HG02759 (cell line): ENCODE measurements around the gene BTG2.
"Not testable (repeated sequence)": the region's sequence is repeated elsewhere in the genome, so short reads cannot be mapped to it uniquely, and the experiment has no call there.

Experiments used
- ATAC-seq: cut with Tn5 transposase; IDR thresholded peaks from one replicate; pipeline ENCODE4 v1.9.1; 2021; ENCODE audit warnings: mild to moderate bottlenecking, moderate library complexity; ENCODE audit not compliant: unreplicated experiment

The BTG2 gene, protein sequence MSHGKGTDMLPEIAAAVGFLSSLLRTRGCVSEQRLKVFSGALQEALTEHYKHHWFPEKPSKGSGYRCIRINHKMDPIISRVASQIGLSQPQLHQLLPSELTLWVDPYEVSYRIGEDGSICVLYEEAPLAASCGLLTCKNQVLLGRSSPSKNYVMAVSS

GRCh38 chr1:203304919-203305808, at the start of gene BTG2:
TSS of gene BTG2 (plus strand) at chr1:203305519. CDS start at chr1:203305607, 88 bp downstream.
- peak; percentile 79 for ATAC-seq

- ATAC-seq = not testable (repeated sequence)
Observed at GRCh38 chr1:203256636-203257035, 48.7 kb upstream of the BTG2 start.

- ATAC-seq = no peak
Observed at GRCh38 chr1:203263496-203263895, 41.8 kb upstream of the BTG2 start.

- ATAC-seq = no peak
Observed at GRCh38 chr1:203264052-203264501, 41.2 kb upstream of the BTG2 start.

- ATAC-seq = no peak
Observed at GRCh38 chr1:203265541-203265940, 39.8 kb upstream of the BTG2 start.

DNA sequence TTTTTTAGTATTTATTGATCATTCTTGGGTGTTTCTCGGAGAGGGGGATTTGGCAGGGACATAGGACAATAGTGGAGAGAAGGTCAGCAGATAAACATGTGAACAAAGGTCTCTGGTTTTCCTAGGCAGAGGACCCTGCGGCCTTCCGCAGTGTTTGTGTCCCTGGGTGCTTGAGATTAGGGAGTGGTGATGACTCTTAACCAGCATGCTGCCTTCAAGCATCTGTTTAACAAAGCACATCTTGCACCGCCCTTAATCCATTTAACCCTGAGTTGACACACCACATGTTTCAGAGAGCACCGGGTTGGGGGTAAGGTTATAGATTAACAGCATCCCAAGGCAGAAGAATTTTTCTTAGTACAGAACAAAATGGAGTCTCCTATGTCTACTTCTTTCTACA, 39.2 kb upstream of the BTG2 start:
- not testable (repeated sequence) for ATAC-seq

GRCh38 chr1:203267347-203267846, 37.9 kb upstream of the BTG2 start:
- no peak for ATAC-seq

DNA sequence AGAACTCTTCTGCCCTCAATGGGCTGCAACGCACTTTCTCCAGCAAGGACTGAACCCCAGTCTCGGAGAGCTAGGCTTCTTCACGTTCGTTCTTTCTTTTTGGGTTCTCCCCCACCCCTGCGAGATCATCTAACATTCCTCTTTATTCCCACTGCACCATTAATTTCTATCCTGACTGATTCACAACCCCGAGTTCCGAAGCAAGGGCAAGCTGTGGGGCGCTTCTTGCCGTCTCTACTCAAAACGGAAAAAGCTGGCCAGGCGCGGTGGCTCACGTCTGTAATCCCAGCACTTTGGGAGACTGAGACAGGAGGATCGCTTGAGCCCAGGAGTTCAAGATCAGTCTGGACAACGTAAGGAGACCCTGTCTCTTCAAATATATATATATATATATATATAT, 37.4 kb upstream of the BTG2 start:
- no peak for ATAC-seq

- ATAC-seq = no peak
Observed at GRCh38 chr1:203268901-203269653, 36.2 kb upstream of the BTG2 start.

- no peak for ATAC-seq
Observed at GRCh38 chr1:203269654-203270020, 35.7 kb upstream of the BTG2 start.

DNA sequence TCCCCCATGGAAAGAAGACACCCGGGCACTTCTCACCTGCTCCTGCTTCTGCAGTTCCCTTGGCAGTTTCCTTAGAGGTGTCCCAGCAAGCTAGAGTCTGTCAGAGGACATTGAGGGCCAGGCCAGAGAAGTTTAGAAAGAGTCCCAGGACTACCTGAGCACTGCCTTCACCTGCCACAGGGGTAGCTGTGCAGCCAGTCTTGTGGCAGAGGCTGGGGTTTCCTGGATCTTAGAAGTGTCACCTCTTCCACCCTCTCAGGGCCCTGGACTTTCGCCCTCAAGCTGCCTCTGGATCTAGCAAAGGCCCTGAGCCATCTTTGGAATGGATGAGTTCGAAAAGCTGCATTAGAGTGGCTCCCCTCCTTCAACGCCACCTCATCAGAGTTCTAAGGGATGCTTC, 34.9 kb upstream of the BTG2 start:
- ATAC-seq = no peak

DNA sequence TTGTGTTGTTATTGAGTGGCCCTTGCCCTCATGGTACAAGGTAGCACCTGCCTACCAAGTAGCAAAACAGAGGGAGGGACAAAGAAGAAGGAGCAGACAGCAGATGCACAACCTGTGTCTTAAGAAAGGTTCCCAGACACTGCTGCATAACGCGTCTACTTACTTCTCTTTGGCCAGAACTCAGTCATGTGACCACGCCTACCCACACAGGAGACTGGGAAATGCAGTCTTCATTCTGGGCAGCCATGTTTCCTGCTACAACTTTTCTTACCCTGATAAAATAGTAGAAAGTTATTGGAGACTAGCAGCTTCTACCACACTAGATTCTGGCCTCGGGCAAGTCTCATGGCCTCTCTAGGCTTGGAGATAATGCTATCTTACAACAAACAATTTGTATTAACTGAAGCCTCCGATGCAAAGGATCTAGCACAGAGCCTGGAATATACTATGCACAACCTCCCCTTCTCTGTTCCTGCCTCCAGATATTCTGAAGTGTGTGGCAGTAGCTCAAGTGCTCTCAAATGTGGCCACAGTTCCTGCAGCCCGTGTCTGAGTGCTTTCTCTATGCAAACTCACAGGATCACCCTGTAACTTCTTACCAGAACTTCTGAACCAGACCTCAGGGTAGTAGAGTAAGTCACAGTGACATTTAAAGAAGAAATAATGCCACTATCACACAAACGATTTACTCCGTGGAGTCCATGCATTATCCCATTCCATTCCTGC, 34.1 kb upstream of the BTG2 start:
- ATAC-seq = peak; percentile 31

- no peak for ATAC-seq
Observed at GRCh38 chr1:203271962-203272632, 33.2 kb upstream of the BTG2 start.

DNA sequence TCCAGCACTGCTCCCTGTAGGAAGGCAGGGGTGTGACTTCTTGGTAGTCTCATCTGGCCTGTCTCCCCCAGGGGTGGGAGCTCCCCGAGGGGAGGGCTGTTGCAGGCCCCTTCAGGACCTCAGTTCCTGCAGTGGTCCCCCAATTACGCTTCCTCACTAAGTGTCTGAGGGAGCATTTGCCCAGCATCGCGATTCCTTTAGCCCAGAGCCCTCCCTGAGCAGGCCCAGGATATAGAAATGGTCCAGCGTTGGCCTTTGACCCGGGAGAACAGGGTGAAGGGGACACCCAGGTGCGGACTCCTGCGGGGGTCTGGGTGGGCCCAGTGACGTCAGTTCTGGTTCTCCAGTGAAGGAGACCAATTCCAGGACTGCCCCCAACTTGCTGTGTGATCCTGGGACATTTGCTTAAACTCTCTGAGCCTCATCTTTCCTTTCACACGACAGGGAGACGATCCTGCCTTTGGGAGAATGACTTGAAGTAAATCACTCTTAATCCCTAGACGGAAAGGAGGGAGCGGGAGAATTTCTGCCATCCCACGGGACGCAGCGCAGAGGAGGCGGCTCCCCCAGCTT, 32.6 kb upstream of the BTG2 start:
- no peak for ATAC-seq

DNA sequence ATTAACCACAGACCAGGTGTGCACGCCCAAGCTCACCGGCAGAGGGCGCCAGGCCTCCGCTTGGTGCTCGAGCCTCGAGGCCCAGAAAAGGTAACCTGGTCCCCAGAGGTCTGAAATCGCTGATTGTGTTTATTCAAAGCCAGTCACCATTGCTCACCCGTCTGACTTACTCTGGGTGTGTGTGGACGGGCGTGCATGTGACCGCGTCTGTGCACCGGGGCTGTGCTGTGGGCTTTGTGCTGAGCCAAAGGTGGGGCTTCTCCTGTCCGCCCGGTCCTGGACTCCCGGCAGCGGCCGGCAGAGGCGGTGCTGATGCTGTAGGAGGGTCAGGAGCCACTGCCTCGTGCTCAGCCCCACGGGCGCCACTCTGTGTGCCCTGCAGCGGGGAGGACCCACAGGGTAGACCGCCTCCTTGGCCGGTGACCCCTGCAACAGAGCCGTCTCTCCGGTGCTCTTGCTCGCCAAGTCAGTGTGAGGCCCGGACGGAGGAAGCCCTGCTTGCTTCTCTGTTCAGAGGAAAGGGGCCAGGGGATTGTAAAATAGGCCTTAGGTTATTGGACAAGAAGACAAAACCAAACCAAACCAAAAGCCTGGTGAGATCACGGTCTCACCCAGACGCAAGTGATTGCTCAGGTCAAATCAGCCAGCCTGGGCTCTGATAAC, 32.0 kb upstream of the BTG2 start:
- ATAC-seq = peak; percentile 75

- ATAC-seq = no peak
Observed at GRCh38 chr1:203273869-203274602, 31.3 kb upstream of the BTG2 start.

DNA sequence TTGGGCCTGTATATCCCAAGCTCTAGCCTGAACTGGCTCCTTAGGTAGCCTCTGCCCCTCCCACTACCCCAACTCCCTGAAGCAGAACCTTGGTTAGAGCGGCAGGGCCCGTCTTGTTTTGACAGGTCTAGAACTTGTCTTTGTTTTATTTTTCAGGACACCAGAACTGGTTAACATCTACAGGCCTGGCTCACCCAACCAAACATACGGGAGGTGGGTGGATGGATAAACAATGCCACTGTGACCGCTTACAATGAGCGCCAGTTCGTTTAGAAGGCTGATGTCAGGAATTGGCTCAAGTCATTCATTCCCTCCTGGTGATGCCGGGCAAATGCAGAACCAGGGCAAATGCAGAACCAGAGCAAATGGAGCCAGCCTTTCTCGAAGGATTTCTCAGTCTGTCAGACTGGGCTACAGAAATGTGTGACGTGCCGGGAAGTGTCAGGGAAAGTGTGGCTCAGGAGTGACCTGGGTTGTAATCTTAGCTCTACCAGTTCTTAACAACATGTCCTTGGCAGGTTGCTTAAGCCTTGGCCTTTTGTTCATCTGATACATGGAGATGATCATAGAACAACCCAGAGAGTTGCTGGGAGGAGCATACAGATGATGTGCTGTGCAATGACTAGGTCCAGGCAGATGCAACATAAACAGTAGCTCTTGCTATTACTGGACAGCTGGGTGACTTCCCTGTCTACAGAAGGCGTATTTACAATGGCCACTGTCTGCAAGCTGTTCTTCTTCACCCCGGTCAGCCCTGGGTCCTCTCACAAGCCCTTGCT, 30.5 kb upstream of the BTG2 start:
- ATAC-seq = no peak
